Suprapubic skin (tissue), 4 donors: ENCODE measurements around the gene TXNRD3.

Source experiments
- CTCF ChIP-seq, 2 donors: fragments of 200-600 bp in 1 of 2; fragments of 450-650 bp in 1 of 2; sonication (generic) in 1 of 2; IDR thresholded peaks; one replicate each; pipeline ENCODE4 v1.5.1; 2016 to 2019; ENCODE audit warnings: antibody characterized with exemption in 2 of 2, mild to moderate bottlenecking in 1 of 2, moderate library complexity in 1 of 2
- EP300 ChIP-seq: sonication (generic); formaldehyde crosslinking; IDR thresholded peaks from one replicate; pipeline ENCODE4 v1.6.1; 2017; ENCODE audit warnings: antibody characterized with exemption
- POLR2A ChIP-seq, 2 donors: fragments of 450-650 bp; IDR thresholded peaks; one replicate each; pipeline ENCODE4 v1.6.1; 2017; ENCODE audit warnings: antibody characterized with exemption in 2 of 2, mild to moderate bottlenecking in 2 of 2, moderate library complexity in 2 of 2
- POLR2AphosphoS5 ChIP-seq, 3 donors: sonication (generic); formaldehyde crosslinking; IDR thresholded peaks; one replicate each; pipeline ENCODE4 v1.6.1; 2017; ENCODE audit warnings: antibody characterized with exemption in 3 of 3

GRCh38 chr3:126604691-126605090, 50.2 kb downstream of the TXNRD3 start:
- TF ChIP-seq CTCF (IDR thresholded peaks at IDR 0.05) (no peak), EP300 (no peak), POLR2A (IDR thresholded peaks at IDR 0.05) (no peak), POLR2AphosphoS5 (IDR thresholded peaks at IDR 0.05) (no peak)
